CD4-positive, alpha-beta T cell treated with Interleukin-4 for 4 hours (primary cell): Measurements from ENCODE around the gene CEACAM21.

ENCODE experiments used
- DNase-seq: peaks from one replicate; pipeline ENCODE4 v3.0.0-alpha.2; 2020

Gene CEACAM21

GRCh38 chr19:41587101-41587837, 11.3 kb downstream of the CEACAM21 start:
- no peak for DNase-seq

GRCh38 chr19:41587838-41588210, 11.9 kb downstream of the CEACAM21 start:
- no peak for DNase-seq

GRCh38 chr19:41588497-41589209, 12.7 kb downstream of the CEACAM21 start:
- no peak for DNase-seq

- no peak for DNase-seq
These were observed 13.4 kb downstream of the CEACAM21 start for GRCh38 chr19:41589371-41589770.

- no peak for DNase-seq
These were observed 15.0 kb downstream of the CEACAM21 start for GRCh38 chr19:41590936-41591335.

- no peak for DNase-seq
These were observed 16.1 kb downstream of the CEACAM21 start for GRCh38 chr19:41591951-41592562.

GRCh38 chr19:41595258-41595889, 19.4 kb downstream of the CEACAM21 start:
- peak; percentile 86 for DNase-seq

GRCh38 chr19:41595890-41596280, 19.9 kb downstream of the CEACAM21 start:
- DNase-seq: no peak

- peak; percentile 80 for DNase-seq
These were observed 21.7 kb downstream of the CEACAM21 start for GRCh38 chr19:41597600-41598041.

- DNase-seq: no peak
These were observed 23.4 kb downstream of the CEACAM21 start for GRCh38 chr19:41599175-41599966.

GRCh38 chr19:41601771-41602170, 25.8 kb downstream of the CEACAM21 start:
- DNase-seq: no peak

- DNase-seq: no peak
These were observed 28.9 kb downstream of the CEACAM21 start for GRCh38 chr19:41604831-41605230.

GRCh38 chr19:41606215-41606837, 30.4 kb downstream of the CEACAM21 start:
- no peak for DNase-seq

- DNase-seq: no peak
These were observed 31.7 kb downstream of the CEACAM21 start for GRCh38 chr19:41607668-41608067.

GRCh38 chr19:41610789-41611188, 34.8 kb downstream of the CEACAM21 start:
- DNase-seq: no peak

GRCh38 chr19:41612483-41612882, 36.5 kb downstream of the CEACAM21 start:
- DNase-seq: no peak

GRCh38 chr19:41615207-41615606, 39.2 kb downstream of the CEACAM21 start:
- DNase-seq: no peak

- DNase-seq: no peak
These were observed 41.0 kb downstream of the CEACAM21 start for GRCh38 chr19:41616792-41617621.

- DNase-seq: no peak
These were observed 42.2 kb downstream of the CEACAM21 start for GRCh38 chr19:41617941-41618730.

GRCh38 chr19:41619018-41619556, 43.1 kb downstream of the CEACAM21 start:
- DNase-seq: no peak
